DOHH2 (cell line): ENCODE measurements around the gene GPANK1.

ENCODE experiments used
- H3F3A ChIP-seq: fragments of 200-600 bp; sonication (generic), shearing (Covaris generic); 2 replicates; pipeline ENCODE4 v1.6.0; 2016; ENCODE audit warnings: antibody characterized with exemption, mild to moderate bottlenecking; ENCODE audit not compliant: control insufficient read depth, insufficient read depth
- H3K27ac ChIP-seq: fragments of 200-600 bp; sonication (generic); 2 replicates; pipeline ENCODE4 v1.5.1; 2014; ENCODE audit warnings: low read depth, mild to moderate bottlenecking, low read length, moderate library complexity
- H3K27me3 ChIP-seq: fragments of 200-600 bp; sonication (generic); 2 replicates; pipeline ENCODE4 v1.6.1; 2014; ENCODE audit warnings: mild to moderate bottlenecking, low read length, mixed read lengths; ENCODE audit not compliant: control insufficient read depth
- H3K36me3 ChIP-seq: fragments of 200-600 bp; sonication (generic); 2 replicates; pipeline ENCODE4 v1.6.1; 2014; ENCODE audit warnings: mild to moderate bottlenecking, low read length, moderate library complexity, mixed read lengths; ENCODE audit not compliant: control insufficient read depth
- H3K4me1 ChIP-seq: fragments of 200-600 bp; sonication (generic); 2 replicates; pipeline ENCODE4 v1.6.1; 2014; ENCODE audit warnings: mild to moderate bottlenecking, low read length, mixed read lengths; ENCODE audit not compliant: control insufficient read depth
- H3K4me2 ChIP-seq: fragments of 200-600 bp; sonication (generic); 2 replicates; pipeline ENCODE4 v1.6.0; 2014; ENCODE audit warnings: mild to moderate bottlenecking, low read length, moderate library complexity
- H3K4me3 ChIP-seq: fragments of 200-600 bp; sonication (generic); 2 replicates; pipeline ENCODE4 v1.5.1; 2014; ENCODE audit warnings: mild to moderate bottlenecking, low read length, mixed read lengths
- H3K79me2 ChIP-seq: fragments of 200-600 bp; sonication (generic); 2 replicates; pipeline ENCODE4 v1.6.1; 2014; ENCODE audit warnings: mild to moderate bottlenecking, low read length, mixed read lengths; ENCODE audit not compliant: control insufficient read depth
- H3K9me2 ChIP-seq: fragments of 200-600 bp; sonication (generic); replicated peaks from 2 replicates; pipeline ENCODE4 v1.6.1; 2014; ENCODE audit warnings: mild to moderate bottlenecking, low read length, mixed read lengths; ENCODE audit not compliant: control insufficient read depth
- H3K9me3 ChIP-seq: fragments of 200-600 bp; sonication (generic); 2 replicates; pipeline ENCODE4 v1.6.1; 2014; ENCODE audit warnings: antibody characterized with exemption, low read length, mixed read lengths; ENCODE audit not compliant: control insufficient read depth, insufficient read depth
- H4K20me1 ChIP-seq: fragments of 200-600 bp; sonication (generic); 2 replicates; pipeline ENCODE4 v1.6.0; 2014; ENCODE audit warnings: low read depth, mild to moderate bottlenecking, antibody characterized with exemption, low read length, moderate library complexity; ENCODE audit not compliant: control insufficient read depth, insufficient read depth
- EZH2phosphoT487 ChIP-seq: fragments of 200-600 bp; sonication (generic); IDR thresholded peaks from 2 replicates; pipeline ENCODE4 v1.6.1; 2017; ENCODE audit warnings: borderline replicate concordance, mild to moderate bottlenecking, antibody characterized with exemption, low read length, moderate library complexity, mixed read lengths
- TF ChIP-seq, protein P1 (sequence below): fragments of 200-600 bp; sonication (generic); IDR thresholded peaks from one replicate; pipeline ENCODE4 v1.5.1; 2014; ENCODE audit warnings: antibody characterized with exemption, mild to moderate bottlenecking, low read depth, low read length; ENCODE audit not compliant: poor library complexity, severe bottlenecking

Gene GPANK1

DNA sequence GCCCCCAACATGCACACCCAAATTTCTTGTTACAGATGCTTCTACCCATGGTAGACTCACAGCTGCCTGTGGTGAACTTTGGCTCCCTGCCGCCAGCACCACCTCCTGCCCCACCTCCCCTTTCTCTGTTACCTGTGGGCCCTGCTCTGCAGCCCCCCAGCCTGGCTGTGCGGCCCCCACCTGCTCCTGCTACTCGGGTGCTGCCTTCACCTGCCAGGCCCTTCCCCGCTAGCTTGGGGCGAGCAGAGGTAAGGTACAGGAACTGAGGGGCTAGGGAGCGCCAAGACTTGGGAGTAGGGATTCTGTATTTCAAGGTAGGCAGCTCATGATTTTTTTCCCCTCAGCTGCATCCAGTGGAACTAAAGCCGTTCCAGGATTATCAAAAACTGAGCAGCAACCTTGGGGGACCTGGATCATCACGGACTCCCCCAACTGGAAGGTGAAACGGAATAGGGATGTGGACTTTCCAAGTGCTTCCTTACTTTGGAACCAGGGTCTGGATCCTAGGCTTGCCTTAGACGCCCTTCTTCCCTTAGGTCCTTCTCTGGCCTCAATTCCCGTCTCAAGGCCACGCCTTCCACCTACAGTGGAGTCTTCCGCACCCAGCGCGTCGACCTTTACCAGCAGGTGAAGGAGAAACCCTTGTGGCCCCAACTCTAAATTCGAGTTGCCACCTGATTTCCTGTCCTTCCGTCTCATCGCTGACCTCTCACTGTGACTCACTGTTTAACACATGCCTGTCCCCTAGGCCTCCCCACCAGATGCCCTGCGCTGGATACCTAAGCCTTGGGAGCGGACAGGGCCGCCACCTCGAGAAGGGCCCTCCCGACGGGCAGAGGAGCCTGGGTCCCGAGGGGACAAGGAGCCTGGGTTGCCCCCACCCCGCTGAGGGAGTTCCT lies 27.9 kb downstream of the GPANK1 start:
- peaks cover 97% of the 10 kb centered on the region for H3K36me3 ChIP-seq

DNA sequence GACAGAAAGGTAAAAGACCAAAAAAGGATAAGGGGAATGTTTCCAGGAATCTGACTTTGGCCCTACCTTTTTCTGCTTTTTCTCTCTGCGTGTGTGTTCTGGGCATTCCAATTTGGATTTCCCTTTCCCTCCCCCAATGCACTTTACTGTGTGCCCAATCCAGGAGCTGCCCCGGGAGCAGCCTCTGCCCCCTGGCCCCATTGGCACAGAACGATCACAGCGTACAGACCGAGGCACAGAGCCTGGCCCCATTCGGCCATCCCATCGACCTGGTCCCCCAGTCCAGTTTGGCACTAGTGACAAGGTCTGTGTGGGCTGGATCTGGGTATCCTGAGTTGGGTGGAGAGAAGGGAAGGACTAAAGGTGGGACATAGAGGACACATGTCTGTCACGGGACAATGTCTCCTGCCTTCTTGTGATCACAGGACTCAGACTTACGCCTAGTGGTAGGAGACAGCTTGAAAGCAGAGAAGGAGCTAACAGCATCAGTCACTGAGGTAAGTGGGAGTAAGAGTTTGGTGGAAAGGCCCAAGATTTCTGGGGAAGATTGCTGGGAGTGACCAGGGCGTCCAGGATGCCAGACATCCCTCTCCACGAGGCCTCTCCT lies 29.7 kb downstream of the GPANK1 start:
- H3K9me3 ChIP-seq, result no peaks in the 10 kb centered on the region
- TF ChIP-seq EZH2phosphoT487, result no peak
- peaks cover 56% of the 10 kb centered on the region for H3F3A ChIP-seq
- H4K20me1 ChIP-seq, result peaks cover 4% of the 10 kb centered on the region; the same call in 1 of the 2 replicates
- no peak overlapping the region for H3K4me2 ChIP-seq
- H3K27ac ChIP-seq, result no peak overlapping the region
- no peaks in the 10 kb centered on the region for H3K4me1 ChIP-seq
- no peaks in the 10 kb centered on the region for H3K27me3 ChIP-seq
- H3K4me3 ChIP-seq, result no peak overlapping the region
- peaks cover 97% of the 10 kb centered on the region for H3K36me3 ChIP-seq
- H3K79me2 ChIP-seq, result peaks cover 19% of the 10 kb centered on the region
- H3K9me2 ChIP-seq, result no peaks in the 10 kb centered on the region

More for the DNA sequence above, 27.9 kb downstream of the GPANK1 start:
- Histone ChIP-seq H3K9me3 (no peaks in the 10 kb centered on the region), H3F3A (peaks cover 60% of the 10 kb centered on the region), H3K4me3 (no peak overlapping the region), H3K27ac (no peak overlapping the region), H3K4me1 (no peaks in the 10 kb centered on the region), H4K20me1 (peaks cover 4% of the 10 kb centered on the region; the same call in 1 of the 2 replicates), H3K4me2 (no peak overlapping the region), H3K27me3 (no peaks in the 10 kb centered on the region), H3K9me2 (no peaks in the 10 kb centered on the region), H3K79me2 (peaks cover 13% of the 10 kb centered on the region; the same call in 1 of the 2 replicates)
- no peak for TF ChIP-seq EZH2phosphoT487
- TF ChIP-seq, protein P1, sequence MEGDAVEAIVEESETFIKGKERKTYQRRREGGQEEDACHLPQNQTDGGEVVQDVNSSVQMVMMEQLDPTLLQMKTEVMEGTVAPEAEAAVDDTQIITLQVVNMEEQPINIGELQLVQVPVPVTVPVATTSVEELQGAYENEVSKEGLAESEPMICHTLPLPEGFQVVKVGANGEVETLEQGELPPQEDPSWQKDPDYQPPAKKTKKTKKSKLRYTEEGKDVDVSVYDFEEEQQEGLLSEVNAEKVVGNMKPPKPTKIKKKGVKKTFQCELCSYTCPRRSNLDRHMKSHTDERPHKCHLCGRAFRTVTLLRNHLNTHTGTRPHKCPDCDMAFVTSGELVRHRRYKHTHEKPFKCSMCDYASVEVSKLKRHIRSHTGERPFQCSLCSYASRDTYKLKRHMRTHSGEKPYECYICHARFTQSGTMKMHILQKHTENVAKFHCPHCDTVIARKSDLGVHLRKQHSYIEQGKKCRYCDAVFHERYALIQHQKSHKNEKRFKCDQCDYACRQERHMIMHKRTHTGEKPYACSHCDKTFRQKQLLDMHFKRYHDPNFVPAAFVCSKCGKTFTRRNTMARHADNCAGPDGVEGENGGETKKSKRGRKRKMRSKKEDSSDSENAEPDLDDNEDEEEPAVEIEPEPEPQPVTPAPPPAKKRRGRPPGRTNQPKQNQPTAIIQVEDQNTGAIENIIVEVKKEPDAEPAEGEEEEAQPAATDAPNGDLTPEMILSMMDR, result no peak

DNA sequence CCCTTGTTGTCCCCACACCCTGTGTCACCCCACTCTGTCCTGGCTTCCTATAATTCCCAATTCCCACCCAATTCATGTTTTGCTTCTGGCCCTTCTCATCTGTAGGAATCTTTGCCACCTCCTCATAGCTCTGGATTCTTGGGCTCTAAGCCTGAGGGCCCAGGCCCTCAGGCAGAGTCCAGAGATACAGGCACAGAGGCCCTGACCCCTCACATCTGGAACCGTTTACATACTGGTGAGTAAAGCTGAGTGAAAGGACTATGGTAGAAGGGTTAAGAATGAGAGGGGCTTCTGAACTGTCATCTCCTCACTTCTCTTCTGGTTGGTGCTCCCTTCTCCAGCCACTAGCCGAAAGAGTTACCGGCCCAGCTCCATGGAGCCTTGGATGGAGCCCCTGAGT lies 30.7 kb downstream of the GPANK1 start:
- H3K36me3 ChIP-seq, result peaks cover 97% of the 10 kb centered on the region
- no peak overlapping the region for H3K4me2 ChIP-seq
- H4K20me1 ChIP-seq, result peaks cover 4% of the 10 kb centered on the region; the same call in 1 of the 2 replicates
- H3K4me1 ChIP-seq, result no peaks in the 10 kb centered on the region
- H3K9me3 ChIP-seq, result no peaks in the 10 kb centered on the region
- H3K79me2 ChIP-seq, result peaks cover 20% of the 10 kb centered on the region
- no peak overlapping the region for H3K4me3 ChIP-seq
- H3K9me2 ChIP-seq, result no peaks in the 10 kb centered on the region
- TF ChIP-seq, protein P1, result no peak
- TF ChIP-seq EZH2phosphoT487, result no peak
- H3K27ac ChIP-seq, result no peak overlapping the region
- no peaks in the 10 kb centered on the region for H3K27me3 ChIP-seq
- H3F3A ChIP-seq, result peaks cover 48% of the 10 kb centered on the region
